CD4-positive, alpha-beta T cell treated with Interleukin-10 for 1 hour (primary cell): ENCODE results near the gene MCAT.
"Not testable (repeated sequence)": the region's sequence is repeated elsewhere in the genome, so short reads cannot be mapped to it uniquely, and the experiment has no call there.

ENCODE experiments used
- DNase-seq: peaks from one replicate; pipeline ENCODE4 v3.0.0-alpha.2; 2020

The MCAT gene

DNA sequence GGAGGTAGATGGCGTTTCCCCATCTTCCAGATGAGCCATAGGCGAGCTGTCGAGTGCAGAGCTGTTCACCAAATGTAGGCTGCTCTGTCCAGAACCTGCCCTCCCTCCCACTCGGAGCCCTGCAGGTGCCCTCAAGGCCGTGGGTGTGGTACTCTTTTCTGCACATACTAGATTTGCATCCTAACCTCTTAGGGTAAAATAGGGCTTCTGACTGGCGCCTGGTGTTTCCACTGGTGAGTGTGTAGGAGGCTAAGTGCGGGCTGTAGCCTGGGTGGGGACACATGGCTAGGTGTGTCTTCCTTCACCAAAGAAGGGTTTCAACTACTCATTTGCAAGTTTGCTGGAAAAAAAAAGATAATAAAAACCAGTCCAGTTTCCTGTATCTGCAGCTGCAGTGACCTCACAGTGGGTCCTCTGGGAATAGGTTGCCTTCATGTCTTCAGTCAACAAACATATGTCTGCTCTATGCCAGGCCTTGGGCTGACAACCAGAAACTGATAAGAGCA is 24.2 kb downstream of the MCAT start:
- DNase-seq = no peak

- DNase-seq = no peak
Observed at GRCh38 chr22:43118024-43118849, 25.0 kb downstream of the MCAT start.

GRCh38 chr22:43116932-43117331 is 26.3 kb downstream of the MCAT start:
- no peak for DNase-seq

- no peak for DNase-seq
Observed at GRCh38 chr22:43114958-43115357, 28.2 kb downstream of the MCAT start.

DNA sequence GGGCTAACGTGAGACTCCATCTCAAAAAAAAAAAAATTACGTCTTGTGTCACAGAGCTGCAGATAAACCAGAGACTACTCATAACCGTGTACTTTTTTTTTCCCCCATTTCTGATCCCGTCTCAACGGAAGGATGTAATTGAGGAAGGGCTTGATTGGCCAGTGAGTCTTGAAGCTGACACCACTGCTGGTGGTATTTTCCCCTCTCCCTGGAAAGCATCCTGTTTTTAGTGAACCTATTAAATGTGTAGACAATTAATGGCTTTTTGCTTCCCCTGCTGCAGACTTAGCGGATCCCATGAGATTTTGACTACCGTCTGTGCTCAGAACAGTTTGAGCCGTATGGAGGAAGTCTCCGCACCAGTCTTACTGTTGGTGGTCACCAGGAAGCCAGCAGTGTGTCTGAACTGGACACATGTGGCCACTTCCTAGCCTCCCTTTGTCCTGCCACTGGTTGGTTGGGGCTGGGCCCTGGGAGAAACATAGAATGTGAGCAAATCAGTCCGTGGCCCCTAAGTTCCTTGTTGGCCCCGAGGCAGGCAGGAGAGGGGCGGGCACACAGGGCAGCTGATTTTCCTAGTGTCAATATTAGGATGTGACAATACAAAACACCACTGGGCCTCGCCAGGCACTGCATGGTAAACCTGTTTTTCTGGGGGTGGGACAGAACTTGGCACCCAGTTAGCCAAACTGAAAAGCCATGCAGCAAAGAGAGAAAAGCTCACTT is 29.5 kb downstream of the MCAT start:
- DNase-seq = no peak

GRCh38 chr22:43110927-43111623 is 32.1 kb downstream of the MCAT start:
- DNase-seq = peak; percentile 52

- DNase-seq = peak; percentile 50
Observed at GRCh38 chr22:43110444-43110926, 32.7 kb downstream of the MCAT start, which contains the start of gene BIK. Gene BIK (plus strand): TSS chr22:43110750. CDS start chr22:43124023, 13,273 bp downstream.

GRCh38 chr22:43109921-43110443 is 33.2 kb downstream of the MCAT start:
- DNase-seq = no peak

DNA sequence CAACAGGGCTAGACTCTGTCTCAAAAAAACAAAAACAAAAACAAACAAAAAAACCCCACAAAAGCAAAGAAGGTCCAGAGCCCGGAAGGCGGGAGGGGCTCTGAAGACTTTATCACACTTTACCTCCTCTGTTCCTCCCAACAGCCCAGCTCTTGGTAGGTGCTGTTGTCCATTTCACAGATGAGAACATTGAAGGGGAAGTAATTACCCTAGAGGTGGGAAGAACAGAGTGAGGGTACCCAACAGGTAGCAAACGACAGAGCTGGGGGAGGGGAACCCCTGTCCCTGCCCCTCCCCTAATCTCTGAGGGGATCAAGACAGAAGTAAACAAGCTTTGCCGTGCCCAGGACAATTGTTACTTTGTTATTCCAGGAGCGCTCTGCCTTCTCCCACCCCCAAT is 33.7 kb downstream of the MCAT start:
- no peak for DNase-seq

- DNase-seq = no peak
Observed at GRCh38 chr22:43106302-43106701, 36.9 kb downstream of the MCAT start.

GRCh38 chr22:43104950-43105349 is 38.2 kb downstream of the MCAT start:
- DNase-seq = not testable (repeated sequence)

DNA sequence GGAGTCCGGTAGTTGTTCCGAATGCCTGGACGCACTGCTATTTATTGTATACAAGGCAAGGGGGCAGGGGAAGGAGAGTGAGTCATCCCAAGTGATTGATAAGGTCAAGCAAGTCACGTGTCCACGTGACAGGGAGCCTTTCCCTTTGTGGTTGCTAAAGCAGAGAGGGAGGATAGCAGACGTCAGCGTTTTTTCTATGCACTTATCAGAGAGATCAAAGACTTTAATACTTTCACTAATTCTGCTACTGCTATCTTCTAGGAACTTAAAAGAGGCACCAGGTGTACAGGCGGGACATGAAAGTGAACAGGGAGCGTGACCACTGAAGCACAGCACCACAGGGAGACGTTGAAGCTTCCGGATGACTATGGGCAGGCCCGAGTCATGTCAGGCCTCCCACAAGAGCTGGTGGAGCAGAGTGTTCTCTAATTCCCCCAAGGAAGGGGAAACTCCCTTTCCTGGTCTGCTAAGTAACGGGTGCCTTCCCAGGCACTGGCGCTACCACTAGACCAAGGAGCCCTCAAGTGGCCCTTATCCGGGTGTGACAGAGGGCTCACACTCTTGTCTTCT is 39.1 kb downstream of the MCAT start:
- DNase-seq = not testable (repeated sequence)

- DNase-seq = no peak
Observed at GRCh38 chr22:43101306-43101705, 41.9 kb downstream of the MCAT start.

GRCh38 chr22:43100225-43100624 is 43.0 kb downstream of the MCAT start:
- no peak for DNase-seq

- DNase-seq = no peak
Observed at GRCh38 chr22:43099095-43099494, 44.1 kb downstream of the MCAT start.

DNA sequence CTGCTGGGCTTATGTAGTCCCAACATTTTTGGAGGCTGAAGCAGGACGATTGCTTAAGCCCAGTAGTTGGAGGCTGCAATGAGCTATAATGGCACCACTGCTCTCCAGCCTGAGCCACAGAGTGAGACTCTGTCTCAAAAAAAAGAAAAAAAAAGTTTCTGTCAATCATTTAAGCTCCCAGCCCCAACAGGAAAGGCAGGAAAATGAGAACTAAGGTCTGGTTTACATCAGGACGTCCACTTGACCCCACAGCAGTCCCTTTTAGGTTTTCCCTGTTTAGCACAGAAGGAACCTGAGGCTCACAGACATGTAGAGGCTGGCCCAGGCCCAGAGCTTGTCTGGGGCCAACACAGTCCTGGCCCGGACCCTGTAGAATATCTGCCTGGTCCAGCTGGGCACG is 44.8 kb downstream of the MCAT start:
- no peak for DNase-seq

DNA sequence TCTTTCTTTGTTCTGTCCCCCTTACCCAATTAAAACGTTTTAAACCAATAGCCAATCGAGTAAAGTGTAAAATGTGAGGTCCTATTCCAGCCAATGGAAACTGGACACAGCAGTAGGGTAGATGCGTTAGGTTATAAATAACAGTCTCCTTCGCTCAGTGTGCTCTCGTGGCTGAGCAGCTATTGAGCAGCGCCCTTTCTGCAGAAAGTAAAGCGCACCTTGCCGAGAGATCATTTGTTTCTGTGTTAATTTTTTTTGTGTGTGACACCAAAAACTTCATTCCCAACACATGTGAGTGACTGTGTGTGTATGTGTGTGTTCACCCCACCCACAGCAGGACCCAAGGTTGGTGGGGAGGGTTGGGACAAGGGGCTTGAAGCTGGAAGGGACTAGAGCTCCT is 46.8 kb downstream of the MCAT start:
- no peak for DNase-seq

- DNase-seq = no peak
Observed at GRCh38 chr22:43094551-43094950, 48.6 kb downstream of the MCAT start.

DNA sequence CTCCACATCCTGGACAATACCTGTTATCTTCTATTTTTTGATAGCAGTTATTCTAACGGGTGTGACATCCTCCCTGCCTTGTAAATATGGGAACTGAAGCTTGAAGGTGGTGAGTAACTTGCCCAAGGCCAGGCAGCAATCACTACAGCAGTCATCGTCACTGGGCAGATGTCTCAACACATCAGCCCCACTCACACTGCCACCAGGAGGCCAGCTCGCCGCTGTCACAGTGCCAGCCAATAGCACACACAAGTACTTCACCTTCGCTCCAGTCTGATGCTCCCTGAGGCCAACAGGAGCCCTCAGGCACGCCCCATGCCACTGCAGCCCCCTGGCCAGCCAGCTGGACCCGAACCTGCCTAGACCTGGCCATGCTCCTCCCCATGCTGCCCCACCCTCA is 49.1 kb downstream of the MCAT start:
- no peak for DNase-seq

- DNase-seq = no peak
Observed at GRCh38 chr22:43092085-43092484, 51.1 kb downstream of the MCAT start.

DNA sequence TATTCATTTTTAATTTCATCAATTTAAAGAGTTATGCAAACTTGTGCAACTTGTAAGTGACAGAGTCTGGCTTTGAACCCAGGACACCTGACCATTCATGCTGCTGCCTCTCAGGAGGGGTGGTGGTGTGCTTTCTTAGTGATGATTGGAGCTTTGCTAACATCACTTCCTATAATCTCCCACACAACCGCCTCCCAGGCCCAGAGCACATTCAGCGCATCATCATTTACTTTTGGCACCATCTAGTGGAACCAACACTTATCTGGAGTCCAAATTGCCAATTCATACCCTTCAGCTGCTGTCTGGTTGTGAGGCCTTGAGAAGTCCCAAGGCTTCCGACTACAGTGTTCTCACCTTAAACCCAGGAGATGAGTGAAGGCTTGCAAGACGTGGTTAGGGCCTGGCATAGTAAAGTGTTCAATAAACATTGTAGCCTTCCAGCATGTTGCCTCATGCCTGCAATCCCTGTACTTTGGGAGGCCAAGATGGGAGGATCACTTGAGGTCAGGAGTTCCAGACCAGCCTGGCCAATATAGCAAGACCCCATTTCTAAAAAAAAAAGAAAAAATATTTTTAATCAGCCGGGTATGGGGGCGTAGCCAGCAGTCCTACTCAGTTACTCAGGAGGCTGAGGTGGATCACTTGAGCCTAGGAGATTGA is 52.9 kb downstream of the MCAT start:
- peak; percentile 58 for DNase-seq
